ENCODE results near the gene CAB39L. TPM values are rescaled to one million over a fixed set of nuclear protein-coding genes. Genes with fewer than 3 reads are reported as not detected.

Gene CAB39L
- total and polyA plus RNA-seq, 2 donors = 7.6 to 7.9 TPM

DNA sequence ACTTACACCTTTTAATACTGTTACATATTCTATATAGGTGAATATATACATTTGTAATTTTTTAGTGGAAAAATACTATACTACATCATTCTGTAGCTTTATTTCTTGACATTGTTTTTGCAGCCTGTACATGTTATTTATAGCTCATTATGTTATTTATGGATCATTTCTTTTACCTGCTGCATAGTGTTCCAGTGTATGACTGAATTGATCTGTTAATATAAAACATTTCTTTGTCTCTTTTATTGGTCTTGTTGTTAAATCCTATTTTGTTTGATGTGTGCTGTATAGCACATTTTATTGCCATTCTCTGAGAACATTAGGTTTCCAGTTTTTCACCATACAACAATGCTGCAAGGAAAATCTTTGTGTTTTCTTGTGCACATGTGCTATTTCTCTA lies 2.6 kb upstream of the CAB39L start:
- H3K36me3 ChIP-seq (ENCODE audit: control insufficient read depth in 2 of 2, insufficient read depth in 2 of 2, low read length in 1 of 2) = no peaks in the 10 kb centered on the region
- H3K27me3 ChIP-seq (ENCODE audit: control insufficient read depth in 2 of 2, insufficient read depth in 1 of 2, low read length in 1 of 2) = no peaks in the 10 kb centered on the region
- no peaks in the 10 kb centered on the region for H3K9me3 ChIP-seq (ENCODE audit: control insufficient read depth in 2 of 2, insufficient read depth in 1 of 2, low read length in 1 of 2)
- peaks cover 7 to 8% of the 10 kb centered on the region in 2 donors for H3K4me1 ChIP-seq (ENCODE audit: control insufficient read depth in 2 of 2, insufficient read depth in 2 of 2, low read length in 2 of 2)
- H3K27ac ChIP-seq (ENCODE audit: low read depth in 1 of 2, low read length in 1 of 2) = no peak overlapping the region
- no peak overlapping the region for H3K4me3 ChIP-seq (ENCODE audit: low read length in 2 of 2)
- no peak for DNase-seq (ENCODE audit: low read depth in 6 of 9, low spot score in 9 of 9)

DNA sequence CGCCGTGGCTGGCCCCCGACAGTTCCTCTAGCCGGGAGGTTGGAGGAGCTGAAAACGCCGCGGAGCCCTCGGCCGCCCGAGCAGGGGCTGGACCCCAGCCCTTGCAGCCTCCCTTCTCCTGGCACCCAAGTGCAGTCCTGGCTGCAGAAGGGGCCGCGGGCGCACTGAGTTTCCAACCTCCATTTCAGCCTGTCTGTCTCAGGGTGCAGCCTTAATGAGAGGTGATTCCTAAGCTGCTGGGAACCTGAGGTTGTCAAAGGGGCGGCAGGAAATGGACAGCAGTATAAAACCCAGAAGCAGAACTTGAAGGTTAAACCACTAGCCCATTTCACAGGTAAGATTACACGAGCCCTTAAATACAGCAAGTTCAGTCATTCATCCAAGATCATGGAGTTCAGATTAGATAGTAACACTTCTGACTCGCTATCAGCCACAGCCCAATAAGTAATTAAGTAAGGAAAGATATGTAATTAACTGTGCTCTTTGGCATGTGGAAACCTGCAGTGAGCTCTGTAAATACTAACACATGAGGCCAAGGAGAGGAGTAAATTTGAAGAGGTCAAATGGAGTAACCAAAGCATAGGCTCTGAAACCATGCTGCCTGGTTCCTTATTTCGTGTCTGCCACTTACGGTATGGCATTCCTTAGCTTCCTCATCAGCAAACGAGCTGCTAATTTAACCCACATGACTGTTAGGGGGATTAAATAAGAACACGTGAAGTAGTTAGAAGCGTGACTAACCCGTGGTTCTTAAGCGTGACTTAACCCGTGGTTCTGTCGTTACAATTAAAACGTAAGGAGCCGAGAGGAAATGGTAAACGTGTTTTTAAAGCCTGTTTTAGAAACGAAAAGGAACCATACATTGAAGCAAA lies 896 bp upstream of the CAB39L start:
- Histone ChIP-seq H3K4me1 (ENCODE audit: control insufficient read depth in 2 of 2, insufficient read depth in 2 of 2, low read length in 2 of 2) (peaks cover 7 to 8% of the 10 kb centered on the region in 2 donors), H3K9me3 (ENCODE audit: control insufficient read depth in 2 of 2, insufficient read depth in 1 of 2, low read length in 1 of 2) (no peaks in the 10 kb centered on the region), H3K27ac (ENCODE audit: low read depth in 1 of 2, low read length in 1 of 2) (peak overlapping the region; percentile 97 to 98), H3K27me3 (ENCODE audit: control insufficient read depth in 2 of 2, insufficient read depth in 1 of 2, low read length in 1 of 2) (no peaks in the 10 kb centered on the region), H3K36me3 (ENCODE audit: control insufficient read depth in 2 of 2, insufficient read depth in 2 of 2, low read length in 1 of 2) (no peaks in the 10 kb centered on the region), H3K4me3 (ENCODE audit: low read length in 2 of 2) (peak overlapping the region; percentile 90 to 94)
- WGBS = under 1% methylated on average over 29 of the region's 29 CpGs
- DNase-seq (ENCODE audit: low read depth in 6 of 9, low spot score in 9 of 9) = peak; percentile 23 to 76 (median 45)

DNA sequence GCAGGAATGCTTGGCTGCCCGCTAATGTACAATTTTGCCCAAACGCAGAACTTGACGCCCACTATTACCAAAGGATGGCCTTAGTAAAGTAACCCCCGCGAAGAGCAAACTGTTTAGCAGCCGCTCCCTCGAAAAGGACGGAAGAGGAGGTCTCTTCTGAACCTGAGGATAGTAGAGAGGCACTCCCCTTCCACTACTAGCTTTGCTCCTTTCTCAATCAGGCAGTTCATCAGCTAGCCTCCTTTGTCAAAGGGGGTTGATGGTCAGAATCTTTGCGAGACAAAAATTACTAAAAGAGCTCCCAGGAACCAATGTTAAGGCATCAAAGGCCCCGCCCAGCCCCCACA lies 534 bp downstream of the CAB39L start:
- H3K27ac ChIP-seq (ENCODE audit: low read depth in 1 of 2, low read length in 1 of 2) = peak overlapping the region; percentile 87 to 92

DNA sequence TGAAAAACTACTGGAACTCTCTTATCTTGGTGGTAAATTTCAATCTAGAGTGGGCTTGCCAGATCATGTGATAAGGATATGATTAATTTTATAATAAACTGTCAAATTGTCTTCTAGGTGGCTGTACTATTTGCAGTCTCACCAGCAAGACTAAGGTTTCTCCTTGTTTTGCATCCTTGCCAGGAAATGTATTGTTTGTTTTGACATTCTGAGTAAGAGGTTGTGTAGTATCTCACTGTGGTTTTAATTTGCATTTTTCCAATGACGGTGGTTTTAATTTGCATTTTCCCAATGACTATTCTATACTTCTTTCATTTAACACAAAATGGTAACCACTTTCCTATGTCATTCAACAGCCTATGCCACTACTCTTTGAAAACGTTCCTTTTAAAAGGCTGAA lies 2.0 kb downstream of the CAB39L start:
- H3K9me3 ChIP-seq (ENCODE audit: control insufficient read depth in 2 of 2, insufficient read depth in 1 of 2, low read length in 1 of 2) = no peaks in the 10 kb centered on the region
- no peaks in the 10 kb centered on the region for H3K36me3 ChIP-seq (ENCODE audit: control insufficient read depth in 2 of 2, insufficient read depth in 2 of 2, low read length in 1 of 2)
- no peak overlapping the region for H3K4me3 ChIP-seq (ENCODE audit: low read length in 2 of 2)
- DNase-seq (ENCODE audit: low read depth in 6 of 9, low spot score in 9 of 9) = no peak
- H3K27me3 ChIP-seq (ENCODE audit: control insufficient read depth in 2 of 2, insufficient read depth in 1 of 2, low read length in 1 of 2) = no peaks in the 10 kb centered on the region
- 96% methylated on average over 2 of the region's 2 CpGs for WGBS
- peaks cover 7 to 8% of the 10 kb centered on the region in 2 donors for H3K4me1 ChIP-seq (ENCODE audit: control insufficient read depth in 2 of 2, insufficient read depth in 2 of 2, low read length in 2 of 2)
- no peak overlapping the region for H3K27ac ChIP-seq (ENCODE audit: low read depth in 1 of 2, low read length in 1 of 2)

More for the DNA sequence above, 534 bp downstream of the CAB39L start:
- WGBS = 10% methylated on average over 10 of the region's 10 CpGs
- H3K27me3 ChIP-seq (ENCODE audit: control insufficient read depth in 2 of 2, insufficient read depth in 1 of 2, low read length in 1 of 2) = no peaks in the 10 kb centered on the region
- peak overlapping the region; percentile 90 to 94 for H3K4me3 ChIP-seq (ENCODE audit: low read length in 2 of 2)
- H3K9me3 ChIP-seq (ENCODE audit: control insufficient read depth in 2 of 2, insufficient read depth in 1 of 2, low read length in 1 of 2) = no peaks in the 10 kb centered on the region
- H3K4me1 ChIP-seq (ENCODE audit: control insufficient read depth in 2 of 2, insufficient read depth in 2 of 2, low read length in 2 of 2) = peaks cover 7 to 8% of the 10 kb centered on the region in 2 donors
- peak in 4 of 9 donors; percentile 56 to 82 (median 64) for DNase-seq (ENCODE audit: low read depth in 6 of 9, low spot score in 9 of 9)
- no peaks in the 10 kb centered on the region for H3K36me3 ChIP-seq (ENCODE audit: control insufficient read depth in 2 of 2, insufficient read depth in 2 of 2, low read length in 1 of 2)

DNA sequence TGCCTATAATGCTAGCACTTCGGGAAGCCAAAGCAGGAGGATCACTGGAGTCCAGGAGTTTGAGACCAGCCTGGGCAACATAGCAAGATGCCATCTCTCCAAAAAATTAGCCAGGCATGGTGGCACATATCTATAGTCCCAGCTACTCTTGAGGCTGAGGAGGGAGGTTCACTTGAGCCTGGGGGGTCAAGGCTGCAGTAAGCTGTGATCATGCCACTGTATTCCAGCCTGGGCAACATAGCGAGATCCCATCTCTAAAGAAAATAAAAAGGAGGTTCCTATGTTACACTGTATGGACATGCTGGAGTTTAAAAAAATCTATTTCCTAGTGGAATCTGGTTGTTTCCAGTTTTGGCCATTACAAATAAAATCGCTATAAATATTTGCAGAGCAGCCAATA lies 2.6 kb downstream of the CAB39L start:
- H3K27me3 ChIP-seq (ENCODE audit: control insufficient read depth in 2 of 2, insufficient read depth in 1 of 2, low read length in 1 of 2) = no peaks in the 10 kb centered on the region
- H3K4me1 ChIP-seq (ENCODE audit: control insufficient read depth in 2 of 2, insufficient read depth in 2 of 2, low read length in 2 of 2) = peaks cover 7 to 8% of the 10 kb centered on the region in 2 donors
- no peak for DNase-seq (ENCODE audit: low read depth in 6 of 9, low spot score in 9 of 9)
- H3K36me3 ChIP-seq (ENCODE audit: control insufficient read depth in 2 of 2, insufficient read depth in 2 of 2, low read length in 1 of 2) = no peaks in the 10 kb centered on the region
- no peaks in the 10 kb centered on the region for H3K9me3 ChIP-seq (ENCODE audit: control insufficient read depth in 2 of 2, insufficient read depth in 1 of 2, low read length in 1 of 2)
- H3K27ac ChIP-seq (ENCODE audit: low read depth in 1 of 2, low read length in 1 of 2) = no peak overlapping the region
- H3K4me3 ChIP-seq (ENCODE audit: low read length in 2 of 2) = no peak overlapping the region
- WGBS = 97% methylated on average over 3 of the region's 3 CpGs

DNA sequence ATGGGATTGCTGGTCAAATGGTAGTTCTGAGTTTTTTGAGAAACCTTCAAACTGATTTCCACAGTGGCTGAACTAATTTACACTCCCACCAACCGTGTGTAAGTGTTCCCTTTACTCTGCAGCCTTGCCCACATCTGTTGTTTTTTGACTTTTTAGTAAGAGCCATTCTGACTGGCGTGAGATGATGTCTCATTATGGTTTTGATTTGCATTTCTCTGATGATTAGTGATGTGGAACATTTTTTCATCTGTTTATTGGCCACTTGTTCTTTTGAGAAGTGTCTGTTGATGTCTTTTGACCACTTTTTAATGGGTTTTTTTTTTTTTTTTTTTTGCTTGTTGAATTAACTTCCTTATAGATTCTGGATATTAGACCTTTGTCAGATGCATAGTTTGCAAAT lies 4.3 kb downstream of the CAB39L start:
- DNase-seq (ENCODE audit: low read depth in 6 of 9, low spot score in 9 of 9) = no peak
- H3K27me3 ChIP-seq (ENCODE audit: control insufficient read depth in 2 of 2, insufficient read depth in 1 of 2, low read length in 1 of 2) = no peaks in the 10 kb centered on the region
- H3K9me3 ChIP-seq (ENCODE audit: control insufficient read depth in 2 of 2, insufficient read depth in 1 of 2, low read length in 1 of 2) = no peaks in the 10 kb centered on the region
- H3K4me1 ChIP-seq (ENCODE audit: control insufficient read depth in 2 of 2, insufficient read depth in 2 of 2, low read length in 2 of 2) = peaks cover 2 to 8% of the 10 kb centered on the region in 2 donors
- 94% methylated on average over 2 of the region's 2 CpGs for WGBS
- H3K27ac ChIP-seq (ENCODE audit: low read depth in 1 of 2, low read length in 1 of 2) = no peak overlapping the region
- no peak overlapping the region for H3K4me3 ChIP-seq (ENCODE audit: low read length in 2 of 2)
- H3K36me3 ChIP-seq (ENCODE audit: control insufficient read depth in 2 of 2, insufficient read depth in 2 of 2, low read length in 1 of 2) = no peaks in the 10 kb centered on the region

DNA sequence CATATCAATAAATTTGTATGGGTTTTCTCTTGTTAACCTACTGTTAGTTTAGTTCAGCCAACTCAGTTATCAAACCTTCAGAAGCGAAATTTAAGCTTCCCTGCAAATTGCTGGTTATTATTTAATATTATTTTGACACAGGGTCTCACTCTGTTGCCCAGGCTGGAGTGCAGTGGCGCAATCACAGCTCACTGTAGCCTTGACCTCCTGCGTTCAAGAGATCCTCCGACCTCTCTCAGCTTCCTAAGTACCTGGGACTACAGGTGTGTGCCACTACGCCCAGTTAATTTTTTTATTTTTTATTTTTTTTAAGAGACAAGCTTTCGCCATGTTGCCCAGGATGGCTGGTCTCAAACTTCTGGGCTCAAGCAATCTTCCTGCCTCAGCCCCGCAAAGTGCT lies 6.2 kb downstream of the CAB39L start:
- WGBS = 98% methylated on average over 7 of the region's 7 CpGs
- Histone ChIP-seq H3K4me3 (ENCODE audit: low read length in 2 of 2) (no peak overlapping the region), H3K36me3 (ENCODE audit: control insufficient read depth in 2 of 2, insufficient read depth in 2 of 2, low read length in 1 of 2) (no peaks in the 10 kb centered on the region), H3K9me3 (ENCODE audit: control insufficient read depth in 2 of 2, insufficient read depth in 1 of 2, low read length in 1 of 2) (no peaks in the 10 kb centered on the region), H3K27me3 (ENCODE audit: control insufficient read depth in 2 of 2, insufficient read depth in 1 of 2, low read length in 1 of 2) (no peaks in the 10 kb centered on the region), H3K27ac (ENCODE audit: low read depth in 1 of 2, low read length in 1 of 2) (no peak overlapping the region), H3K4me1 (ENCODE audit: control insufficient read depth in 2 of 2, insufficient read depth in 2 of 2, low read length in 2 of 2) (no peaks in the 10 kb centered on the region)
- DNase-seq (ENCODE audit: low read depth in 6 of 9, low spot score in 9 of 9) = no peak

DNA sequence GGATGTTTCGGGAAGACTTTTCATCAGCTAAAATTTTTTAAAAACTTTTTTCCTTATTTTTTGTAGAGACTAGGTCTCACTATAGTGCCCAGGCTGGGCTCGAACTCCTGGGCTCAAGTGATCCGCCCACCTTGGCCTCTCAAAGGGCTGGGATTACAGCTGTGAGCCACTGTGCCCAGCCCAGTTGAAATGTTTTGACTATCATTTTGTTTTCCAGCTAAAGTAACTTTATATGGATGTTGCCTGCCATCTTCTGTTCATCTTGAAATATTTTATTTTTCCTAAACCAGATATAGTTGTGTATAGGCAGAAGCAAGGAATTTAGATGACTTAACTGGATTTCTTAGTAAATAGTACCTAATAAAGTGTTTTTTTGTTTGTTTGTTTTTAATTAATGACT lies 7.0 kb downstream of the CAB39L start:
- 83% methylated on average over 3 of the region's 3 CpGs for WGBS
- Histone ChIP-seq H3K4me1 (ENCODE audit: control insufficient read depth in 2 of 2, insufficient read depth in 2 of 2, low read length in 2 of 2) (no peaks in the 10 kb centered on the region), H3K36me3 (ENCODE audit: control insufficient read depth in 2 of 2, insufficient read depth in 2 of 2, low read length in 1 of 2) (no peaks in the 10 kb centered on the region), H3K4me3 (ENCODE audit: low read length in 2 of 2) (no peak overlapping the region), H3K9me3 (ENCODE audit: control insufficient read depth in 2 of 2, insufficient read depth in 1 of 2, low read length in 1 of 2) (no peaks in the 10 kb centered on the region), H3K27me3 (ENCODE audit: control insufficient read depth in 2 of 2, insufficient read depth in 1 of 2, low read length in 1 of 2) (no peaks in the 10 kb centered on the region), H3K27ac (ENCODE audit: low read depth in 1 of 2, low read length in 1 of 2) (no peak overlapping the region)
- DNase-seq (ENCODE audit: low read depth in 6 of 9, low spot score in 9 of 9) = no peak

DNA sequence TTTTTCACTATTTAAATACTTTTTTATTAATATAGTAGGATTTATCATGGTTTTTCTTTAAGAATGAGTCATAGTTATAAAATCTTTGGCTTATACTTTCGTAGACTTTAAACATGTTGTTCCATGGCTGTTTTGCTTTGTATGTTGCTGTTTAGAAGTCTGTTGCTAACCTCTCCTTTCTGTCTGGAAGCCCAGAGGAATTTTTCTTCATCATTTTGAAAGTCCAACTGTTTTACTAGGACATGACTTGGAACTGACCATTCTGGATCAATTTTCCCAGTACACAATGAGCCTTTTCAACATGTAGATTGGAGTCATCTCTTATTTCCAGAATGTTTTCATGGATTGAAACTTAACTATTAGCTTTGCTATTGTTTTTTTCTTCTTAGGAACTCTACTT lies 7.9 kb downstream of the CAB39L start:
- Histone ChIP-seq H3K4me3 (ENCODE audit: low read length in 2 of 2) (no peak overlapping the region), H3K4me1 (ENCODE audit: control insufficient read depth in 2 of 2, insufficient read depth in 2 of 2, low read length in 2 of 2) (no peaks in the 10 kb centered on the region), H3K27me3 (ENCODE audit: control insufficient read depth in 2 of 2, insufficient read depth in 1 of 2, low read length in 1 of 2) (no peaks in the 10 kb centered on the region), H3K36me3 (ENCODE audit: control insufficient read depth in 2 of 2, insufficient read depth in 2 of 2, low read length in 1 of 2) (no peaks in the 10 kb centered on the region), H3K9me3 (ENCODE audit: control insufficient read depth in 2 of 2, insufficient read depth in 1 of 2, low read length in 1 of 2) (no peaks in the 10 kb centered on the region), H3K27ac (ENCODE audit: low read depth in 1 of 2, low read length in 1 of 2) (no peak overlapping the region)
- DNase-seq (ENCODE audit: low read depth in 6 of 9, low spot score in 9 of 9) = no peak
- 95% methylated on average over 1 of the region's 1 CpG for WGBS
